Activated CD8-positive, alpha-beta memory T cell treated with anti-CD3 and anti-CD28 coated beads for 24 hours (primary cell): ENCODE measurements around the gene NTSR1.

Experiments used
- DNase-seq: peaks from one replicate; pipeline ENCODE4 v3.0.0-alpha.2; 2020

Gene NTSR1

GRCh38 chr20:62727584-62728027 lies 19.0 kb downstream of the NTSR1 start:
- no peak for DNase-seq

- DNase-seq = no peak
Measured at GRCh38 chr20:62728028-62728780, 19.6 kb downstream of the NTSR1 start.

- DNase-seq = no peak
Measured at GRCh38 chr20:62728781-62729300, 20.2 kb downstream of the NTSR1 start.

GRCh38 chr20:62730481-62730880 lies 21.8 kb downstream of the NTSR1 start:
- DNase-seq = no peak

- no peak for DNase-seq
Measured at GRCh38 chr20:62732031-62732760, 23.6 kb downstream of the NTSR1 start.

- no peak for DNase-seq
Measured at GRCh38 chr20:62732842-62733525, 24.3 kb downstream of the NTSR1 start.

- DNase-seq = no peak
Measured at GRCh38 chr20:62733526-62733842, 24.8 kb downstream of the NTSR1 start.

GRCh38 chr20:62733891-62734290 lies 25.3 kb downstream of the NTSR1 start:
- DNase-seq = no peak

- no peak for DNase-seq
Measured at GRCh38 chr20:62734326-62734725, 25.7 kb downstream of the NTSR1 start.

GRCh38 chr20:62734881-62735280 lies 26.2 kb downstream of the NTSR1 start:
- DNase-seq = no peak

GRCh38 chr20:62735331-62735821 lies 26.7 kb downstream of the NTSR1 start:
- no peak for DNase-seq

GRCh38 chr20:62736026-62736406 lies 27.4 kb downstream of the NTSR1 start:
- DNase-seq = no peak

- DNase-seq = no peak
Measured at GRCh38 chr20:62736407-62737071, 27.9 kb downstream of the NTSR1 start.

GRCh38 chr20:62737271-62737811 lies 28.7 kb downstream of the NTSR1 start:
- no peak for DNase-seq

GRCh38 chr20:62738025-62738881 lies 29.6 kb downstream of the NTSR1 start:
- no peak for DNase-seq

- DNase-seq = no peak
Measured at GRCh38 chr20:62739067-62739466, 30.4 kb downstream of the NTSR1 start.

- DNase-seq = peak; percentile 84
Measured at GRCh38 chr20:62739581-62740285, 31.1 kb downstream of the NTSR1 start.

- DNase-seq = peak; percentile 86
Measured at GRCh38 chr20:62740286-62741141, 31.9 kb downstream of the NTSR1 start.

GRCh38 chr20:62741191-62741691 lies 32.6 kb downstream of the NTSR1 start:
- no peak for DNase-seq
